ENCODE measurements around the gene COX10.

Gene COX10

DNA sequence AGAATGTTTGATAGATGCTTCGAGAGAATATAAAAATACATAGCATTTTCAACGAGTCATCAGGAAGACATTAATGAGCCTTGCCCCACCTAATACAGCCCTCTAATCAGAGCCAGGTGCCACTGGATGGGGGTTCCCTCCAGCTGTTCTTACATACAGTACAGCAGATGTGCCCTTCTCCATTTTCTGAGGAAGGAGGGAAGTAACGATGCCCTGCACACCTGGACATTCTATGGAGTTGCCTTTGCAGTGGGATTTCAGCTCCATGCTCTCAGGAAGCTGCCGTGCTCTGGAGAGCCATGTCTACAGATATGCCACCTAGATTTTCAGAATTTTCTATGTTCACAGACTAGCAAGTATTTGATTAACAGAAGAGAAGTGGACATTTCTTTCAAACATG is 131.1 kb downstream of the COX10 start:
- no peak for TF ChIP-seq BACH2 (CRISPR knock-in tag; IDR thresholded peaks at IDR 0.05; ENCODE audit: borderline replicate concordance)
- no peak for TF ChIP-seq ZC3H10 (CRISPR knock-in tag; IDR thresholded peaks at IDR 0.05)
- TF ChIP-seq RARB (CRISPR knock-in tag; IDR thresholded peaks at IDR 0.05) = no peak
- TF ChIP-seq, protein P1, sequence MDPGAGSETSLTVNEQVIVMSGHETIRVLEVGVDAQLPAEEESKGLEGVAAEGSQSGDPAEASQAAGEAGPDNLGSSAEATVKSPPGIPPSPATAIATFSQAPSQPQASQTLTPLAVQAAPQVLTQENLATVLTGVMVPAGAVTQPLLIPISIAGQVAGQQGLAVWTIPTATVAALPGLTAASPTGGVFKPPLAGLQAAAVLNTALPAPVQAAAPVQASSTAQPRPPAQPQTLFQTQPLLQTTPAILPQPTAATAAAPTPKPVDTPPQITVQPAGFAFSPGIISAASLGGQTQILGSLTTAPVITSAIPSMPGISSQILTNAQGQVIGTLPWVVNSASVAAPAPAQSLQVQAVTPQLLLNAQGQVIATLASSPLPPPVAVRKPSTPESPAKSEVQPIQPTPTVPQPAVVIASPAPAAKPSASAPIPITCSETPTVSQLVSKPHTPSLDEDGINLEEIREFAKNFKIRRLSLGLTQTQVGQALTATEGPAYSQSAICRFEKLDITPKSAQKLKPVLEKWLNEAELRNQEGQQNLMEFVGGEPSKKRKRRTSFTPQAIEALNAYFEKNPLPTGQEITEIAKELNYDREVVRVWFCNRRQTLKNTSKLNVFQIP (CRISPR knock-in tag; IDR thresholded peaks at IDR 0.05; ENCODE audit: borderline replicate concordance, low read depth) = no peak
- no peak for TF ChIP-seq OSR1 (CRISPR knock-in tag; IDR thresholded peaks at IDR 0.05)
- TF ChIP-seq ZNF70 (CRISPR knock-in tag; IDR thresholded peaks at IDR 0.05) = no peak
- TF ChIP-seq, protein P2, sequence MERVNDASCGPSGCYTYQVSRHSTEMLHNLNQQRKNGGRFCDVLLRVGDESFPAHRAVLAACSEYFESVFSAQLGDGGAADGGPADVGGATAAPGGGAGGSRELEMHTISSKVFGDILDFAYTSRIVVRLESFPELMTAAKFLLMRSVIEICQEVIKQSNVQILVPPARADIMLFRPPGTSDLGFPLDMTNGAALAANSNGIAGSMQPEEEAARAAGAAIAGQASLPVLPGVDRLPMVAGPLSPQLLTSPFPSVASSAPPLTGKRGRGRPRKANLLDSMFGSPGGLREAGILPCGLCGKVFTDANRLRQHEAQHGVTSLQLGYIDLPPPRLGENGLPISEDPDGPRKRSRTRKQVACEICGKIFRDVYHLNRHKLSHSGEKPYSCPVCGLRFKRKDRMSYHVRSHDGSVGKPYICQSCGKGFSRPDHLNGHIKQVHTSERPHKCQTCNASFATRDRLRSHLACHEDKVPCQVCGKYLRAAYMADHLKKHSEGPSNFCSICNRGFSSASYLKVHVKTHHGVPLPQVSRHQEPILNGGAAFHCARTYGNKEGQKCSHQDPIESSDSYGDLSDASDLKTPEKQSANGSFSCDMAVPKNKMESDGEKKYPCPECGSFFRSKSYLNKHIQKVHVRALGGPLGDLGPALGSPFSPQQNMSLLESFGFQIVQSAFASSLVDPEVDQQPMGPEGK (CRISPR knock-in tag; IDR thresholded peaks at IDR 0.05; ENCODE audit: borderline replicate concordance) = no peak
- TF ChIP-seq GLIS3 (CRISPR knock-in tag; IDR thresholded peaks at IDR 0.05) = no peak
- TF ChIP-seq, protein P3, sequence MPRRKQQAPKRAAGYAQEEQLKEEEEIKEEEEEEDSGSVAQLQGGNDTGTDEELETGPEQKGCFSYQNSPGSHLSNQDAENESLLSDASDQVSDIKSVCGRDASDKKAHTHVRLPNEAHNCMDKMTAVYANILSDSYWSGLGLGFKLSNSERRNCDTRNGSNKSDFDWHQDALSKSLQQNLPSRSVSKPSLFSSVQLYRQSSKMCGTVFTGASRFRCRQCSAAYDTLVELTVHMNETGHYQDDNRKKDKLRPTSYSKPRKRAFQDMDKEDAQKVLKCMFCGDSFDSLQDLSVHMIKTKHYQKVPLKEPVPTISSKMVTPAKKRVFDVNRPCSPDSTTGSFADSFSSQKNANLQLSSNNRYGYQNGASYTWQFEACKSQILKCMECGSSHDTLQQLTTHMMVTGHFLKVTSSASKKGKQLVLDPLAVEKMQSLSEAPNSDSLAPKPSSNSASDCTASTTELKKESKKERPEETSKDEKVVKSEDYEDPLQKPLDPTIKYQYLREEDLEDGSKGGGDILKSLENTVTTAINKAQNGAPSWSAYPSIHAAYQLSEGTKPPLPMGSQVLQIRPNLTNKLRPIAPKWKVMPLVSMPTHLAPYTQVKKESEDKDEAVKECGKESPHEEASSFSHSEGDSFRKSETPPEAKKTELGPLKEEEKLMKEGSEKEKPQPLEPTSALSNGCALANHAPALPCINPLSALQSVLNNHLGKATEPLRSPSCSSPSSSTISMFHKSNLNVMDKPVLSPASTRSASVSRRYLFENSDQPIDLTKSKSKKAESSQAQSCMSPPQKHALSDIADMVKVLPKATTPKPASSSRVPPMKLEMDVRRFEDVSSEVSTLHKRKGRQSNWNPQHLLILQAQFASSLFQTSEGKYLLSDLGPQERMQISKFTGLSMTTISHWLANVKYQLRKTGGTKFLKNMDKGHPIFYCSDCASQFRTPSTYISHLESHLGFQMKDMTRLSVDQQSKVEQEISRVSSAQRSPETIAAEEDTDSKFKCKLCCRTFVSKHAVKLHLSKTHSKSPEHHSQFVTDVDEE (CRISPR knock-in tag; IDR thresholded peaks at IDR 0.05) = no peak
- no peak for TF ChIP-seq ZFP3 (CRISPR knock-in tag; IDR thresholded peaks at IDR 0.05)
- TF ChIP-seq SNAI2 (CRISPR knock-in tag; IDR thresholded peaks at IDR 0.05) = no peak
- no peak for TF ChIP-seq ESRRG (CRISPR knock-in tag; IDR thresholded peaks at IDR 0.05)
- TF ChIP-seq, protein P4, sequence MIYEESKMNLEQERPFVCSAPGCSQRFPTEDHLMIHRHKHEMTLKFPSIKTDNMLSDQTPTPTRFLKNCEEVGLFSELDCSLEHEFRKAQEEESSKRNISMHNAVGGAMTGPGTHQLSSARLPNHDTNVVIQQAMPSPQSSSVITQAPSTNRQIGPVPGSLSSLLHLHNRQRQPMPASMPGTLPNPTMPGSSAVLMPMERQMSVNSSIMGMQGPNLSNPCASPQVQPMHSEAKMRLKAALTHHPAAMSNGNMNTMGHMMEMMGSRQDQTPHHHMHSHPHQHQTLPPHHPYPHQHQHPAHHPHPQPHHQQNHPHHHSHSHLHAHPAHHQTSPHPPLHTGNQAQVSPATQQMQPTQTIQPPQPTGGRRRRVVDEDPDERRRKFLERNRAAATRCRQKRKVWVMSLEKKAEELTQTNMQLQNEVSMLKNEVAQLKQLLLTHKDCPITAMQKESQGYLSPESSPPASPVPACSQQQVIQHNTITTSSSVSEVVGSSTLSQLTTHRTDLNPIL (CRISPR knock-in tag; IDR thresholded peaks at IDR 0.05; ENCODE audit: low read depth) = no peak
- no peak for TF ChIP-seq ARNTL (CRISPR knock-in tag; IDR thresholded peaks at IDR 0.05; ENCODE audit: borderline replicate concordance, low read depth)
- TF ChIP-seq ISL1 (CRISPR knock-in tag; IDR thresholded peaks at IDR 0.05) = no peak
- TF ChIP-seq ZNF565 (CRISPR knock-in tag; conservative IDR thresholded peaks at IDR 0.05; ENCODE audit: low read depth) = no peak
- no peak for TF ChIP-seq CSDC2 (CRISPR knock-in tag; IDR thresholded peaks at IDR 0.05)
- TF ChIP-seq, protein P5, sequence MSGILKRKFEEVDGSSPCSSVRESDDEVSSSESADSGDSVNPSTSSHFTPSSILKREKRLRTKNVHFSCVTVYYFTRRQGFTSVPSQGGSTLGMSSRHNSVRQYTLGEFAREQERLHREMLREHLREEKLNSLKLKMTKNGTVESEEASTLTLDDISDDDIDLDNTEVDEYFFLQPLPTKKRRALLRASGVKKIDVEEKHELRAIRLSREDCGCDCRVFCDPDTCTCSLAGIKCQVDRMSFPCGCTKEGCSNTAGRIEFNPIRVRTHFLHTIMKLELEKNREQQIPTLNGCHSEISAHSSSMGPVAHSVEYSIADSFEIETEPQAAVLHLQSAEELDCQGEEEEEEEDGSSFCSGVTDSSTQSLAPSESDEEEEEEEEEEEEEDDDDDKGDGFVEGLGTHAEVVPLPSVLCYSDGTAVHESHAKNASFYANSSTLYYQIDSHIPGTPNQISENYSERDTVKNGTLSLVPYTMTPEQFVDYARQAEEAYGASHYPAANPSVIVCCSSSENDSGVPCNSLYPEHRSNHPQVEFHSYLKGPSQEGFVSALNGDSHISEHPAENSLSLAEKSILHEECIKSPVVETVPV (CRISPR knock-in tag; IDR thresholded peaks at IDR 0.05) = no peak
- TF ChIP-seq PPARA (CRISPR knock-in tag; IDR thresholded peaks at IDR 0.05; ENCODE audit: borderline replicate concordance) = no peak

GRCh38 chr17:14201021-14201987 is 132.0 kb downstream of the COX10 start:
- TF ChIP-seq RARB (CRISPR knock-in tag; IDR thresholded peaks at IDR 0.05) (no peak), ESRRG (CRISPR knock-in tag; IDR thresholded peaks at IDR 0.05) (no peak), ZFP3 (CRISPR knock-in tag; IDR thresholded peaks at IDR 0.05) (no peak), OSR1 (CRISPR knock-in tag; IDR thresholded peaks at IDR 0.05) (no peak), CSDC2 (CRISPR knock-in tag; IDR thresholded peaks at IDR 0.05) (no peak), SNAI2 (CRISPR knock-in tag; IDR thresholded peaks at IDR 0.05) (no peak), ZNF8 (CRISPR knock-in tag; IDR thresholded peaks at IDR 0.05) (no peak), ZNF70 (CRISPR knock-in tag; IDR thresholded peaks at IDR 0.05) (no peak), PPARA (CRISPR knock-in tag; IDR thresholded peaks at IDR 0.05; ENCODE audit: borderline replicate concordance) (no peak), ZNF565 (CRISPR knock-in tag; conservative IDR thresholded peaks at IDR 0.05; ENCODE audit: low read depth) (no peak), TCF4 (CRISPR knock-in tag; IDR thresholded peaks at IDR 0.05; ENCODE audit: borderline replicate concordance) (no peak), BACH2 (CRISPR knock-in tag; IDR thresholded peaks at IDR 0.05; ENCODE audit: borderline replicate concordance) (no peak), ISL1 (CRISPR knock-in tag; IDR thresholded peaks at IDR 0.05) (no peak)
- TF ChIP-seq, protein P1 (CRISPR knock-in tag; IDR thresholded peaks at IDR 0.05; ENCODE audit: borderline replicate concordance, low read depth) = no peak
- TF ChIP-seq, protein P2 (CRISPR knock-in tag; IDR thresholded peaks at IDR 0.05; ENCODE audit: borderline replicate concordance) = no peak

More for the DNA sequence above, 131.1 kb downstream of the COX10 start:
- no peak for ATAC-seq

More at GRCh38 chr17:14201021-14201987, 132.0 kb downstream of the COX10 start:
- no peak for ATAC-seq
